NCI-H2107 treated with DMSO at 0.1 percent for 48 hours (cell line): Measurements from ENCODE around the gene KIF1A.

Source experiments
- DNase-seq: peaks from one replicate; lab custom pipeline; 2025; ENCODE audit not compliant: unreplicated experiment; lab: John Stamatoyannopoulos, UW

Gene KIF1A

GRCh38 chr2:240819858-240820606 lies at the start of gene KIF1A:
Gene KIF1A, minus strand, starts transcription at chr2:240820219. Its CDS starts 22,467 bp downstream, at chr2:240797752.
- peak; percentile 45 for DNase-seq

- no peak for DNase-seq
These were observed 49.3 kb upstream of the KIF1A start for GRCh38 chr2:240869109-240869955.

DNA sequence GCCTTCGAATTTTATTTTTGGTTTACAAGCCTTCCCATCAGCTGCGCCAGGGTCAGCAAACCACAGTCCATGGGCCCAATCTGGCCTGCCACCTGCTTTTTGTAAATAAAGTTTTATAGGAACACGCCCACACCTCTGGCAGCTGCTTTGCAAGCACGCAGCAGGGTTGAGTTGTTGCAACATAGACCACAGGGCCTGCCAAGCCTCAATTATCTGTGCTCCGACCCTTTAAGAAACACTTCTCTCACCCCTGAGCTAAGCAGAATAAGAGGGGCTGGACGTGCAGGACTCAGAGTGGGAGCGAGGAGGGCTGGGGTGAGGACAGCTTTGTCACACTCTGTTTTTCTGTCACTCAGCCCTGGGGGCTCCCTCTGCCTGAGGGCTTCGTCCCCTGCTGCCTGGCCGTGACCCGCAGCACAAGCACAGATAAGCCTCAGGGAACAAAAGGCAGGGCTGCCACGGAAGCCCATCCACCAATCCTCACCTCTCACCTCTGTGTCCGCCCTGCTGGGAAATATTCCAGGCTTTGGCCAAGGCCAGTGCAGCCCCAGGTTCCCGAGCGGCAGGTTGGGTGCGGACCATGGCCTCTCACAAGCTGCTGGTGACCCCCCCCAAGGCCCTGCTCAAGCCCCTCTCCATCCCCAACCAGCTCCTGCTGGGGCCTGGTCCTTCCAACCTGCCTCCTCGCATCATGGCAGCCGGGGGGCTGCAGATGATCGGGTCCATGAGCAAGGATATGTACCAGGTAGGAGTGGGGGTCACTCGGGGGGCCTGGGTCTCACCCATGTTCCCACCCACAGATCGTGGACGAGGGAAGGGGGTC lies 48.5 kb upstream of the KIF1A start, which contains the start of gene AGXT:
AGXT (plus strand) TSS at position 539 of the 823 bp plus-strand sequence; CDS start at position 581, 42 bp downstream.
- no peak for DNase-seq

DNA sequence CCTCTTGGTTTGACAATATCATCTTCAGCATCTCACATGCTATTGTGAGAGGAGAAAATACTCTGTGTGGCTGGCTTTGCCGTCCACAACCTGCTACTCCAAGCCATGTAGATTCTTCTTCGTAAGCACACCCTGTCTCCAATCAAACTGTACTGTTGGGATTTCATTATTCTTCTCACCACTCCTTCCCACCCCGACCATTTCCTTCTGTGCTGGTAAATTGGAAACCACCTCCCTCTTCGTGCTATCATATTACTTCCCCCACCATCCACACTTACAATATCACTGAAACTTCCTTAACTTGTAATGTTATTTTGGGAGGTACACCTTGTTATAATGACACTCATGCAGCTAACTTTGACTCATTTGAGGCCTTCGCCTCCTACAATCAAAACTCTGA lies 45.4 kb upstream of the KIF1A start:
- DNase-seq = no peak

DNA sequence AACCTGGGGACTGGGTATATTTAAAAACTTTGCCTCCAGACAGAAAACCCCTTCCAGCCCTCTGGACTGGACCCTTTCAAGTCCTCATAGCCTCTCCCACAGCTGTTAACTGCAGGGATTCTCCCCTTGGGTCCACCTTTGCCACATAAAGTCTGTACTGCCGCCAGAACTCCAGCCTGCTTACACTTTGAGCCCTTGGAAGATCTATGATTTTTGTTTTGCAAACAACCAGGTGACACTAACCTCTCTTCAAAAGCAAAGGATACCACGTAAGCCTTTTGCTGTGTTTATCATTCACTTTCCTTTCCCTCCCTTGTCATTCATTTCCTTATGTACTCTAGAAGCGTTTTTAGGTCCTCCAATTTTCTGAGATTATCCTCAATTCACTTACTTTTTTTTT lies 44.5 kb upstream of the KIF1A start:
- no peak for DNase-seq

DNA sequence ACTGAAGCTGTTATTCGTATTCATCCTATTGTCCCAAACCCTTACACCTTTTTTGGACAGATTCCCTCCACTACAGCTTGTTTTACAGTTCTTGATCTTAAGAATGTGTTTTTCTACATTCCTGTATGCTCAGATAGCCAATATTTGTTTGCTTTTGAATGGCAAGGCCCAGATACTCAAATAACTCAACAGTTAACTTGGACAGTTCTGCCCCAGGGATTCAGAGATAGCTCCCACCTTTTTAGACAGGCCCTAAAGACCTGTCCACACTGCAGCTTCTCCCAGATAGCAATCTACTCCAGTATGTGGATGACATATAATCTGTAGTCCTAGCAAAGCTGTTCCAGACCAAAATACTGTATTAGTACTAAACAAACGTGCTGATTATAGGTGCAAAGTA lies 41.5 kb upstream of the KIF1A start:
- DNase-seq = no peak

GRCh38 chr2:240858871-240859270 lies 38.9 kb upstream of the KIF1A start:
- DNase-seq = no peak

DNA sequence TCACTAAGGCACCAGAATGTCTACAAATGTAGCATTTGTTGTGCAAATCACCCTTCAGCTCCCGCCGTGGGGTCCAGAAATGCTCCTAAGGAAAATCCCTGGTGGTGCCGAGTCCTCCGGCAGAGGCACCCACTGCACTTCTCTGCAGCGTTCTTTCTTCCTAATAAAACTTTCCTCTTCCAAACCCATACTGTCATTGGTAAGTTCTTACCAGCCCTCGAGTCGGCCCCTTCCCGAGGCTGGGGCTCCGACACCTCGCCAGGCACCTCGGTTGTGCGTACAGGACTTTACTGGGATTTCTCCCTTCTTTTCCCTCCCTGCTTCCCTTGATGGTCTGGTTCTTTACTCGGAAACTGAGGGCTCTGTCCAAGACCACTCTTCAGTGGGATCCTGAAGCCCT lies 38.3 kb upstream of the KIF1A start:
- no peak for DNase-seq

GRCh38 chr2:240857039-240858008 lies 37.3 kb upstream of the KIF1A start:
- no peak for DNase-seq

DNA sequence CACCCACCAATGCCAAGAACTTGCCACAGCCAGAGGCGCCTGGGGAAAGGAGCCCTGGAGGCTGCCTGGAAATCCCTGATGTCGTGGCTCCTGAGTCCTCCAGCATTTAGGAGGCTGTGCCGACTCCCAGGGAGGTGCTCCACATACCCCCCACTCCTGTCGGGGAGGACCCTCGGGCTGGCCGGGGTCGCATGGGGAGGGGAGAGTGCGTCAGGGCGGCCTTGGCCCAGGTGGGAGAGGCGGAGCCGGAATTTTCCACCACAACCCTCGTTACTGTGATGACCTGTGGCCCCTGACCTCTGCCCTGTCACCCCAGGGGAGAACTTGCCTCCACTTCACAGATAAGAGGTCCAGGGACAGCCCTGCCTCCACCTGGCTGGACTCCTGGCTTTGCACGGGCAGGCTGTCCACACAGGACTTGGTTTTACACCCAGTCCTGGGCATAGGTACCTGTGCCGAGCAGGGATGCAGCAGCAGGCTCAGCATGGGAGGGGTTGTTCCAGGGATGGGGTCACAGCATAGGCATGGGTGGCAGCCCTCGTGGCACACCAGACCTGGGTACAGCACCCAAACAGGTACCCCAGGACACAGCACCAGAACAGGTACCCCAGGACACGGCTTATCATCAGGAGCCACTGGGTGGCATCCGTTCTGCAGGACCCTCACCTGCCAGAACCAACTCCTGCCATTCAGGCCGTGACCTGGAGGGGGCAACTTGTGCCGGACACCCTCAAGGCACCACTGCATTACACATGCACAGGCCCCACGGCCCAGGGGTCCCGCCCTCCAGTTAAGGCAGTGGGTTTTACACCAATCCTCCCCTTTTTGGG lies 36.3 kb upstream of the KIF1A start:
- no peak for DNase-seq

GRCh38 chr2:240855670-240856069 lies 35.7 kb upstream of the KIF1A start:
- no peak for DNase-seq

DNA sequence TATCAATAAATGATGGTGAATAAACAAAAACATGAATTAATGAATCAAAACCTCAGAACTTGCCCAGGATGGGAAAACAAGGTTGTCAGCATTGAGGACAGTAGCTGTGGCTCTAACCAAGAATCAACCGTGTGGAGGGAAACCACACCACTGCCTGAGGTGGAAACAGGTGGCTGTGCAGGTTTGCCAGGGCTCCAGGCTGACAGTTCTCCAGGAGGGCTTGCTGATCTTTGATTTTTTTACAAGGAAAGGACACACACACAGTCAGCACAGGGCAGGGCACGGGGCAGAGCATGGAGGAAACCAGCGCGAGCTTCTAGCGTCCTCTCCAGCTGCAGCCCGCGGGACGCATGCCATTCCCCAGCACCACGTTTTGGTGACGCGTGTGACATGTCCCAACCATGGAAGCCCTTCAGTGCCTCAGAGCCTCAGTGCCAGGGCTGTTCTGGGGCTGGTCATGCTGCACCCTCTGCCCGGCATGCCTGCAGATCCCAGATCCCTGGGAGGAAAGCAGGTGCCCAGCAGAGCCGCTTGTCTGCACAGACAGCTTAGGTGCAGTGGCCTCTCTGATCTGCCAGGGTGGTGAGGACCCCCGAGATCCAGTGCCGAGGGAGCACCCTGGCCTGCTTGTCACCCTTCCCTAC lies 32.8 kb upstream of the KIF1A start:
- no peak for DNase-seq

DNA sequence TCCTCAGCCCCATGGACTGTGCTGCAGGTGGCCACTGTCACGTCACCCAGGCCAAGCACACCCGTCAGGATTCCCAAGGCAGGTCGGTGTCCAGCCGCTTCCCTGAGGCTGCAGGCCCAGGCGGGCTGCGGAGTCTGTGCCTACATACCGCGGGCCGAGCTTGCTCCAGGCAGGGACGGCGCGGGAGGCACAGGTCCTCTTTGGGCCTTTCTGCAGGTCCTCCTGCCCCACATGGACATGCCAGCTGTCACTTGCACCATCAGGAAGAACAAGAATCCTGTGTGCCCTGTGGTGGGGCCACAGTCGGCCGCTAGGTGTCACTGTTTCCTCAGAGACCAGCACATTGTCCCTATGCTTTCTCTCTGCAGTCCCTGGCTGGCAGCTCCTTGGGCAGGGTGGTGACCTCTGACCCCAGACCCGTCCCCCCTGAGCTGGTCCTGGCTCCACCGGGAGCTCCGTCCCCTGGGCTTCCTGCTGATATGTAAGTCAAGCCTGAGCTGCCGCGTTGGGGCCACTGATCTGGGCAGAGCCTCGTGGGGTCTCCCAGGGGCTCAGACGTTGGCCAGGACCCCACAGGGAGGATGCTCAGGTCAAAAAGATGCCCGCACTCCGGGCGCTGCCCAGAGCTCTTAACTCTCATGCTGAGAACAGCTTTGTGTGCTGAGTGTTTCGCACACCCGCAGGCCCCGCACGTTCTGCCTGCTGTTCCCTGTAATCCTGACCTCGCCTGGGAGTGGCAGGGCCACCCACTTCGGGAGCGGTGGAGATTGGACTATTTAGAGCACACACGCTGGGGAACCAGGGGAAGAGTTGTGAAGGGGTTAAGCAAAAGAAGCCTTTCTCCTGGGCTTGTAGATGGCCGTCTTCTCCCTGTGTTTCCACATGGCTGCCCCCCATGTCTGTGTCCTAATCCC lies 31.3 kb upstream of the KIF1A start:
- peak; percentile 53 for DNase-seq

DNA sequence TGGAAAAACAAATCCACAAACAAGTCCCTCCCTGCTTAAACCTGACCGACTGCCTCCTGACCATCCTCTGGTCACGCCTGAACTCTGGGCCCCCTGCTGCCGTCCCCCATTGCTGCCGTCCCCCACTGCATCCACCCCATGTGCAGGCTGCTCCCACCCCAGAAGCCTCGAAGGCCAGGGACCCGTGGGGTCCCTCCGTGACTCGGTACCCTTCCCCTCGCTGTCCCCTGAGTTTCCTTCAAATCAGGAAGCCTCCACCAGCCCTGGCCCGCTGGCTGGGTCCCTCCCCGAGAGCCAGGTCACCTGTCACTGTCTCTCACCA lies 30.7 kb upstream of the KIF1A start:
- no peak for DNase-seq

DNA sequence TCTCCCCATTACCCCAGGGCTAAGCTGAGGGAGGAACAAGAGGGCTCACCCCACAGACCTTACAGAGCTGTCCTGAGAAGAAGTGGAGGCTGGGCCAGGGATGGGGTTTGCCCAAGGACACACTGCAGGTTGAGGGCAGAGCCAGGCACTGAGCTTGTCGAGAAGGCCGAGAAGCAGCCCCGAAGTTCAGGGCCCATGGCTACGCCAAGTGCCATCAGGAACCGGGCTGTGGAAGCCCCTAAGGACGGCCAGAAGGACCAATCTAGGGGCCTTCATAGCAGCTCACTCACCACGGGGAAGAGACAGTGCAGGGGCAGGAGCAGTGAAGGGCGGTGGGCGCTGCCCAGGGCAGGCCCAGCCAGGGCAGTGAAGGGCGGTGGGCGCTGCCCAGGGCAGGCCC lies 30.0 kb upstream of the KIF1A start:
- DNase-seq = no peak

DNA sequence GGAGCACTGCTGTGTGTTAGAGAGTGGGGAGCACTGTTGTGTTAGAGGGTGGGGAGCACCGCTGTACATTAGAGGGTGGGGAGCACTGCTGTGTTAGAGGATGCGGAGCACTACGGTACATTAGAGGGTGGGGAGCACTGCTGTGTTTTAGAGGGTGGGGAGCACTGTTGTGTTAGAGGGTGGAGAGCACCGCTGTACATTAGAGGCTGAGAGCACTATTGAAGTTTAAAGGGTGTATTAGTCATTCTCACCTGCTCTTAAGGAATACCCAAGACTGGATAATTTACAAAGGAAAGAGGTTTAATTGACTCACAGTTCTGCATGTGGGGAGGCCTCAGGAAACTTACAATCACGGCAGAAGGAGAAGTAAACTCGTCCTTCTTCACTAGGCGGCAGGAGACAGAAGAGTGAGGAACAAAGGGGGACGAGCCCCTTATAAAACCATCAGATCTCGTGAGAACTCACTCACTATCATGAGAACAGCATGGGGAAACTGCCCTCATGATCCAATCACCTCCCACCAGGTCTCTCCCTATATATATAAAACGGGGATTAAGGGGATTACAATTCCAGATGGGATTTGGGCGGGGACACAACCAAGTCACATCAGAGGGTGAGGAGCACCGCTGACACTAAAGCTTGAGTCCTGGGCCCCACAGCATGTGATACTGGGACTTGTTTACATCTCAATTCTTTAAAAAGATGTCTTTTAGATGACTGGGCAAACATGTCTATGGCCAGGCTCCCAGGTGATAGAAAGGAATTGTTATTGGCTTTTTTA lies 29.1 kb upstream of the KIF1A start:
- no peak for DNase-seq

DNA sequence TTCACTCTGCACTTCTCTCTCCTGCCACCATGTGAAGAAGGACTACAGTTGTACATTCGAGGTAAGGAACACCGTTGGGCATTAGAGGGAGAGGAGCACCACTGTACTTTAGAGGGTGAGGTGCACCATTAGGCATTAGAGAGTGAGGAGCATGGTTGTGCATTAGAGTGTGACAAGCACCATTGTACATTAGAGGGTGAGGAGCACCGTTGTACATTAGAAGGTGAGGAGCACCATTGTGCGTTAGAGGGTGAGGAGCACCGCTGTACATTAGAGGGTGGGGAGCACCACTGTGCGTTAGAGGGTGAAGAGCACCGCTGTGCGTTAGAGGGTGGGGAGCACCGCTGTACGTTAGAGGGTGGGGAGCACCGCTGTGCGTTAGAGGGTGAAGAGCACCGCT lies 27.8 kb upstream of the KIF1A start:
- no peak for DNase-seq
